Measurements from ENCODE around the gene PKD1L1. TPM values are rescaled to one million over a fixed set of nuclear protein-coding genes. Genes with fewer than 3 reads are reported as not detected.
"Not testable (repeated sequence)": the region's sequence is repeated elsewhere in the genome, so short reads cannot be mapped to it uniquely, and the experiment has no call there.

The PKD1L1 gene
- total RNA-seq, 1 donor from 2014 or later, result 5.9 TPM

- no peak for DNase-seq (ENCODE audit: low spot score)
Measured at GRCh38 chr7:47794016-47794415, 154.2 kb downstream of the PKD1L1 start.

- DNase-seq (ENCODE audit: low spot score), result not testable (repeated sequence)
Measured at GRCh38 chr7:47793186-47793585, 155.1 kb downstream of the PKD1L1 start.

GRCh38 chr7:47792521-47793121 lies 155.6 kb downstream of the PKD1L1 start:
- peak; percentile 3 for DNase-seq (ENCODE audit: low spot score)

GRCh38 chr7:47791682-47792081 lies 156.6 kb downstream of the PKD1L1 start:
- peak; percentile 1 for DNase-seq (ENCODE audit: low spot score)

- DNase-seq (ENCODE audit: low spot score), result peak; percentile 6
Measured at GRCh38 chr7:47788083-47788482, 160.2 kb downstream of the PKD1L1 start.

- DNase-seq (ENCODE audit: low spot score), result peak; percentile 27
Measured at GRCh38 chr7:47787249-47788069, 160.8 kb downstream of the PKD1L1 start.

- peak; percentile 63 for DNase-seq (ENCODE audit: low spot score)
Measured at GRCh38 chr7:47786557-47787248, 161.6 kb downstream of the PKD1L1 start.

- DNase-seq (ENCODE audit: low spot score), result no peak
Measured at GRCh38 chr7:47785923-47786556, 162.2 kb downstream of the PKD1L1 start.

GRCh38 chr7:47783456-47784223 lies 164.6 kb downstream of the PKD1L1 start:
- no peak for DNase-seq (ENCODE audit: low spot score)

GRCh38 chr7:47782792-47783191 lies 165.5 kb downstream of the PKD1L1 start:
- no peak for DNase-seq (ENCODE audit: low spot score)

GRCh38 chr7:47782022-47782421 lies 166.2 kb downstream of the PKD1L1 start:
- no peak for DNase-seq (ENCODE audit: low spot score)

GRCh38 chr7:47780555-47780954 lies 167.7 kb downstream of the PKD1L1 start:
- no peak for DNase-seq (ENCODE audit: low spot score)

GRCh38 chr7:47779341-47779771 lies 168.9 kb downstream of the PKD1L1 start:
- DNase-seq (ENCODE audit: low spot score), result no peak

GRCh38 chr7:47778153-47778661 lies 170.1 kb downstream of the PKD1L1 start:
- no peak for DNase-seq (ENCODE audit: low spot score)

- DNase-seq (ENCODE audit: low spot score), result no peak
Measured at GRCh38 chr7:47777531-47778152, 170.6 kb downstream of the PKD1L1 start.

GRCh38 chr7:47776335-47776734 lies 171.9 kb downstream of the PKD1L1 start:
- DNase-seq (ENCODE audit: low spot score), result no peak

GRCh38 chr7:47775238-47775637 lies 173.0 kb downstream of the PKD1L1 start:
- no peak for DNase-seq (ENCODE audit: low spot score)

GRCh38 chr7:47772492-47772891 lies 175.8 kb downstream of the PKD1L1 start:
- DNase-seq (ENCODE audit: low spot score), result no peak

- no peak for DNase-seq (ENCODE audit: low spot score)
Measured at GRCh38 chr7:47771990-47772360, 176.3 kb downstream of the PKD1L1 start.

- DNase-seq (ENCODE audit: low spot score), result no peak
Measured at GRCh38 chr7:47771336-47771989, 176.8 kb downstream of the PKD1L1 start.
